Measurements from ENCODE around the gene C2CD3.
"Not testable (repeated sequence)": the region's sequence is repeated elsewhere in the genome, so short reads cannot be mapped to it uniquely, and the experiment has no call there.

The C2CD3 gene

DNA sequence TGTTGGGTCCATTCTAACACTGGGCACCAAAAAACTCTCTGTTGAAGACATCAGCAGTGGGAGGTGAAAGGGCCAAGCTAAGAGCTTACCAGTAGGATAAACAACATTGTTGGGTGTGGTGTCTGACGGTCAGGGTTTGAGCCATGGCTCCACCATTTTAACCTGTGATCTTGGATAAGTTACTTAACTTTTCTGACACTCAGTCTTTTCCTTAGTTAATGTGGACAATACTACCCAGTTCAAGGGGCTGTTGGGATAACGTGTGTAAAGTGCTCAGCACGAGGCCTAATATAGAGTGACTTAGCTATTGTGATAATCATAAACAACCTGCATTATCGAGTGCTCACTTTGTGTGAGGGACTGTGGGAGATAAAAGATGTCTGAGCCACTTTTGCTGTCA lies 168.0 kb downstream of the C2CD3 start:
- DNase-seq (ENCODE audit: low spot score): no peak

DNA sequence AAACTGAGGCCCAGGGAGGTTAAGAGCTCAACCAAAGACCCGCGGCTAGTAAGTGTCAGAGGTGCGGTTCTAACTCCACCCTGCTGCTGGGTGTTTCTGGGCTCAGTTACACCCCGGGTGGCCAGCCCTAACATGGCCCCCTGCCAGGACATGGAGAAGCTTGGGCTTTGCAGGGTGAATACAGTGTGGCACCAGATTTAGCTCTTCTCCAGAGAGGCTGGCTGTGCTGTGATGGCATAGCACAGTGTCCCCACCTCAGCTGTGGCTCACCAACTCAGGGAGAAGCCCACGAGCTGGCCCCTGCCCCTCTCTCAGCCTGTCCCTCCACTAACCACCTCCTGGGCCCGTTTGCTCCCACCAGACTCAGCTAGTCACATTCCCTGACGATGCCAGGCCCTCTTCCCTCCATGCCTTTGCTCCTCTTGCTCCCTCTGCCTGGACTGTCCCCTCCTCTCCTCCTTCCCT lies 168.9 kb downstream of the C2CD3 start:
- DNase-seq (ENCODE audit: low spot score): no peak

DNA sequence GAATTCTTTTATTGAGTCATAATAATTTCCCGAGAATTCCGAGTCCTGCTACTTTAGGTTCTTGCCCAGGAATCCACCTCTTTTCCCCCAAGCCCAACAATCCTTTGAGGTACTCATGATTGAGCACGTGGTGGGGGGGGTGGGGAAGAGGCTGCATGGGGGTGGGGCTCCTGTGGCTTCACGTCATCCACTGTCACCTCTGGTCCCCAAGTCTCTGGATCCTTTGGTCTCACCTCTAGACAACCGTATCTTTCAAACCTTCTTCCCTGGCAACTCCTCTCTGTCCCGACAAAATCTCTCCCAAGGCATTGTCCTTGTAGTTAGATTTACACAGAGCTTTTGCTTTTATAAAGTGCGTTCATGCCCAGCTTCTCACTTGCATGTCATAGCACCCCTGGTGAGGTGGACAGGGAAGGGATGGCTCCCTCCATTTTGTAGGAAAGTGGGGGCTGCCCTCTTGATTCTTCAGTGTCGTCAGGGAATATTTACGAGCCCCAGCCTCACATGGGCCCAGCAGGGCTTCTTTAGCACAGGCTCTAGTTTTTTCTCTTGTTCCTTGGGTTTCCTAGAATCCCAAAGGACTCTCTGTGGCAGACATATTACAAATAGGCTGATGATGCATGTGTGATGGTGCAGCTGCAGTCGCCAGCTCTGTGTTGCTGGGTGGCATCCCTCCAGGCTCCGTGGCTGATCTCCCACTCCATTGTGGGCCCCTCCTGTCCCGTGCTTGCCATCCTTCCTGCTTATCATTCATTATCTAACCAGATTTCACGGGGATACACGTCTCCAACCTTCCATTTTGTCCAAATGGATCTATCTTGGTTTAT lies 170.3 kb downstream of the C2CD3 start:
- DNase-seq (ENCODE audit: low spot score): no peak

DNA sequence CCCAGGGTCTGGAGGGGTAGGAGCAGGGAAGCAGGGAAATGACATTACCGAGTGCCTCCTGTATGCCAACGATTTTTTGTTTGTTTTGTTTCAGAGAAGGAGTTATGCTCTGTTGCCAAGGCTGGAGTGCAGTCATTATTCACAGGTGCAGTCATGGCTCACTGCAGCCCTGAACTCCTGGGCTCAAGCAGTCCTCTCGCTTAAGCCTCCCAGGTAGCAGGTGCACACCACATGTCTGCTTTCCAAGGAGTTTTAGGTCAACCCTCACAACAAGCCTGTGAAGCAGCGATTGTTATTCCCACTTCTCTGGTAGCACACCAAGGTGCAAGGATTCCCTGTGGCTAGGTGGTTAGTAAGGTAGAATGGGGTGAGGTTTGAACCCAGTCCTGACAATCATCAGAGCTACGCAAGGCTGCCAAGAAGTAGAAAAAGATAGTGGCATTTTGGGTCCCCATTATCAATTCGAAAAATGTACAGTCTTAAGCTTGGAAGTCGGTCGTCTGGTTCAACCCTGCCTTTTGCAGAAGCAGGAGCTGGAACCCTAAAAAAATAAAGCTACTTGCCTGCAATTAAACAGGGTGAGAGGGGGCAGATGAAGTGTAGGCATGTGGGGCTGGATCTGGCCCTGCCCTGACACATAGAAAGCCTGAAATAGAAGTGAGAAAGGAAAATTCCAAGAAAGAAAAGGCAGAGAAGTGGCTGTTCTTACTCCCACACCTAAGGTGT lies 171.1 kb downstream of the C2CD3 start:
- peak; percentile 77 for DNase-seq (ENCODE audit: low spot score)

DNA sequence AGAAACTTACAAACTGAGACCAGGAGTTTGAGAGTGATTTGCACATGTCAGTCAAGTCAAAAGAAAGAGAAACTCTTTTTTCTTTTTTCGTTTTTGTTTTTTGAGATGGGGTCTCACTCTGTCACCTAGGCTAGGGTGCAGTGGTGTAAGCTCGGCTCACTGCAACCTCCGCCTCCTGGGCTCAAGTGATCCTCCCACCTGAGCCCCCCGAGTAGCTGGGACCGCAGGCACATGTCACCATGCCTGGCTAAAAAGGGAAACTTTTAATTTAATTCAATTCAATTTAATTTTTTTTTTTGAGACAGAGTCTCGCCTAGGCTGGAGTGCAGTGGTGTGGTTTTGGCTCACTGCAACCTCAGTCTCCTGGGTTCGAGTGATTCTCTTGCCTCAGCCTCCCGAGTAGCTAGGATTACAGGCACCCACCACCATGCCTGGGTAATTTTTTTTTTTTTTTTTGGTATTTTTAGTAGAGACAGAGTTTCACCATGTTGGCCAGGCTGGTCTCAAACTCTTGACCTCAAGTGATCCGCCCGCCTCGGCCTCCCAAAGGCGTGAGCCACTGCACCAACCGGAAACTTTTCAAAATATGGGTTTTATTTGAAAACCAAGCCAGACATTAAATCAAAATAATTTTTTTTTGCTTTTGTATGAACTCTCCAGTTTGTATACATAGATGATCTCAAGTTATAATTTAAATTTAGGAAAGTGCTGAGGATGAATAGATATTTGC lies 171.8 kb downstream of the C2CD3 start:
- DNase-seq (ENCODE audit: low spot score): no peak

DNA sequence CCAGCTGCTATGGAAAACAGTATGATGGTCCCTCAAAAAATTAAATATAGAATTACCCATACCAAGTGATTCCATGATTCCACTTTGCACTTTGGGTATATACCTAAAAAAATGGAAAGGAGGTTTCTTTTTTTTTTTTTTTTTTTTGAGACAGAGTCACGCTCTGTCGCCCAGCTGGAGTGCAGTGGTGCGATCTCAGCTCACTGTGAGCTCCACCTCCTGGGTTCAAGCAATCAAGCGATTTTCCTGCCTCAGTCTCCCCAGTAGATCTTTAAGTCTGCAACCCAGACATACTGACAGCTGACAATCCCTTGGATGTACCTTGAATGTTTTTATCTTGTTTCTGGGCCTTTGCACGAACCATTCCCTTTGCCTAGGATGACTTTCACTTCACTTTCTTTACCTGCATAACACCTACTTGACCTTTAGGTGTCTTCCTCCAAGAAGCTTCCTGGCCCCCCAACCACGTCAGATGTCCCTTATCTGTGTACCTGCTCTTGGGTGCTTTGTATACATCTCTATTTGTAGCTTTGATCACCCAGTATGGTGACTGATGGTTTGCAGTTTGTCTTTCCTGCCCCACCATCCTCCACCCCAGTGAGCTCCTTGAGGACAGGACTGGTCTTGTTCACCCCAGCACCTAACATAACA lies 173.6 kb downstream of the C2CD3 start:
- DNase-seq (ENCODE audit: low spot score): no peak

DNA sequence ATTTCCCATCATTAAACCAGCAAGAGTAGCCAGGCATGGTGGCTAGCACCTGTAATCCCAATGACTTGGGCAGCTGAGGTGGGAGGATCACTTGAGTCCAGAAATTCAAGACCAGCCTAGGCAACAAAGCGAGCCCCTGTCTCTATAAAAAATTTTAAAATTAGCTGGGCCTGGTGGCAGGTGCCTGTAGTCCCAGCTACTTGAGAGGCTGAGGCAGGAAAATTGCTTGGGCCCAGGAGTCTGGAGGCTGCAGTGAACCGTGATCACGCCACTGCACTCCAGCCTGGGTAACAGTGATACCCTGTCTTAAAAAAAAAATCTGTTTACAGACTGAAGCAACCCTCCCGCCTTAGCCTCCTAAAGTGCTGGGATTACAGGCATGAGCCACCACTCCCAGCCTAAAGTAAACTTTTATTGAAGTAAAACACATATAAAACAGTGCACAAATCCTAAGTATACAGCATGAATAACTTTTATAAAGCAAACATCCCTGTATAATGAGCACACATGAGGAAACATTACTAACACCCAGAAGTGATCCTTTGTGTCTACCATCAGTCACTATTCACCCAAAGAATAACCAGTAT lies 174.5 kb downstream of the C2CD3 start:
- no peak for DNase-seq (ENCODE audit: low spot score)

GRCh38 chr11:73995731-73996130 lies 175.1 kb downstream of the C2CD3 start:
- DNase-seq (ENCODE audit: low spot score): no peak

GRCh38 chr11:73995247-73995646 lies 175.6 kb downstream of the C2CD3 start:
- no peak for DNase-seq (ENCODE audit: low spot score)

GRCh38 chr11:73991471-73992006 lies 179.3 kb downstream of the C2CD3 start:
- no peak for DNase-seq (ENCODE audit: low spot score)

- no peak for DNase-seq (ENCODE audit: low spot score)
Observed at GRCh38 chr11:73990730-73991129, 180.1 kb downstream of the C2CD3 start.

DNA sequence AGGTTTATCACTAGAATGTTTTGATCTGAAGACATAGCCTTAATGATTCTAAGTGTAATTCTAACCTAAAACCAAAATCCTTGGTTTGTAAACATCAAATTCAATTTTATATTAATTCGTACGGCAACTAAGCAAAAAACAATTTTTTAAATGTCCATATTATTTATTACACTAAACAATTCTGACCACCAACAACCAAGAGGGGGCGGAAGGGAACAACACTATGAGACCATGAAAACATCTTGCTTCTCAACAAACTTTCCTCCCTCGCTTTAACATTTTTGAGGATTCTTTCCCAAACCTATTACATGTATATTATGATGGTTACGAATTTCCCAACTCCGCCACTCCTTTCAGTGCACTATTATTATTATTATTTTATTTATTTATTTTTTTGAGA lies 181.6 kb downstream of the C2CD3 start:
- no peak for DNase-seq (ENCODE audit: low spot score)

GRCh38 chr11:73988227-73988626 lies 182.6 kb downstream of the C2CD3 start:
- DNase-seq (ENCODE audit: low spot score): no peak

GRCh38 chr11:73985661-73986060 lies 185.1 kb downstream of the C2CD3 start:
- DNase-seq (ENCODE audit: low spot score): not testable (repeated sequence)

DNA sequence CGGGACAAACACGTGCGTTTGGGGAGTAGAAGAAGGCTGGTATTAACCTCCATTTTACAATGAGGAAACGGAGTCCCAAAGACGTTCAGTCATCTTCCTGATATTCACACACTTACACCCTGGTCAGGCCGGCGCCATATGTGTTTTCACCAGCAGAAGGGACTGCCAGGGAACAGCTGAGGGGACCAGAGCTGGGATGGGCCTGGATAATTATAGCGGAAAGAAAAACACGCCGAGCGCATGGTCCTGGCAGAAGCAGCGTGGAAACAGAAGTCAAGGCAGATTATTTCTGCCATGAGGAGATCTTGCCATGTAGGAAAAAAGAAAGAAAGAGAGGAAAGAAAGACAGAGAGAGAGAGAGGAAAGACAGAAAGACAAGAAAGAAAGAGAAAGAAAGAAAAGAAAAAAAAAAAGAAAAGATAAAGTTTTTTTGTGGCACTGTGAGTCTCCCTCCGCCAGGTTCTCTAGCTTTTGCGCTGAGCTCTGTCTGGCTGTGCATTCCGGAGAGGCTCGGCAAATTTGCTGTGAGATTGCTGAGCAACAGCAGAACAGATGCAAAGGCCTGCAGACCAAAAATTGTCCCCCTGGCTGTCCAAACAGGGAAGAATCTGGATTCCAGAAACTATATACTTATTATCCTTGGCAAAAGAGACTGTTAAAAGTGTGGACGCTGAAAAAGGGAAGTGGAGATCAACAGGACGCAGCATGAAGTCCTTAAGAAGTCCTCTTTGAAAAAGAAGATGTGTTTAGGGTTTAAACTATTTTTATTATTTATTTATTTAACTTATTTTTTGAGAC lies 186.9 kb downstream of the C2CD3 start:
- no peak for DNase-seq (ENCODE audit: low spot score)

GRCh38 chr11:73982990-73983740 lies 187.6 kb downstream of the C2CD3 start:
- peak; percentile 94 for DNase-seq (ENCODE audit: low spot score)

DNA sequence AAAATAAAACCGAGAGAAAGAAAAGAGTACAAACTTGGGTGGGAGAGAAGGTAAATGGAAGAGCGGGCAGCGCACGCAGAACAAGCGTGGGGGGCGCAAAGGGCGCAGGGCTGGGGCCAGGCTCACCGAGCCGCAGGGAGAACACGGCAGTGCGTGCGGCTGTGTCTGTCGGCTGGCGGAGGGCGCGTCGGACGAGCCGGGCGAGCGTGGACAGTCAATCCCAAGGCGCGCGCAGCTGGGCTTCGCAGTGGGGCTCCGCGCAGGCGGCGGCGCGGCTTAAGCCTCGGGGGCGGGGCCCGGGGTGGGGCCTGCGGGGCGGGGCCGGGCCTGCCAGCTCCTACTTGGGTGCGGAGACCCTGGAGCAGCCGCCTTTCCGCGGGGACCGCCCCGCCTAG lies 188.2 kb downstream of the C2CD3 start, which contains the start of gene UCP2:
Gene UCP2, minus strand, starts transcription at position 249 of the 395 bp plus-strand sequence. CDS start 4,465 bp downstream, outside the sequence.
- peak; percentile 77 for DNase-seq (ENCODE audit: low spot score)

DNA sequence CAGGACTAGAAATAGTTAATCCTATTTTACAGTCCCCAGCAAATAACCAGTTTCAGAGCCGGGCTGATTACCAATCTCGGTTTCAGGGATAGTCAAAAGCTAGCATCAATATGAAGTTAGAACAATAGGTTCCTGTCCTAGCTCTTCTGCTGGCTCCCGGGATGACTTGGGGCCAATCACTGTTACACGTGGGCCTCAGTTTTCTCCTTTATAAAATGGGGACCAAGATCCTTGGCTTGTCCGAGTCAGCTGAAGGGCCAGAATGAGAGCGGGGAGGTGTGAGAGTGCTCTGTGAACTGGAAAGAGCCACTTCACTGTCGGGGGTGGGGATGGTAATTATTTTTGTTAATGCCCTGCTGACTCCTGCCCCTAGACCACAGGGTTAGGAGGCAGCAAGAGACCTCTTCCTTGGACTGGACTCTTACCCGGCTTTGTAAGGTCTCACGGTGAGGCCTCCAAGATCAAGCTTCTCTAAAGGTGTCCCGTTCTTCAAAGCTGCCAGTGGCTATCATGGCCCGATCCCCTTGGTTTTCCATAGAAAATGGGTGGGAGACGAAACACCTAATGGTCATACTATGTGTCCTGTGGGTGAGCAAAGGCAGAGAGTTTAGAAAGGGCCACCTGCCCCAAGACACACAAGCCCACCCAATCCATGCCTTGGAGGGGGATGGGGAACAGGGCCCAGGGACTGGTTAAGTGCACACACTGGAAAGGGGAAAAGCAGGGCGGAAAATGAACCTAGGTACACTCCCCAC lies 189.6 kb downstream of the C2CD3 start:
- DNase-seq (ENCODE audit: low spot score): no peak

Measured in putamen (tissue), 1 donor.